ENCODE results near the gene LSMEM2.
A peak's percentile ranks its signal among the peaks of the same experiment; 100 is the strongest.
"Not testable (repeated sequence)": the region's sequence is repeated elsewhere in the genome, so short reads cannot be mapped to it uniquely, and the experiment has no call there.

The LSMEM2 gene

DNA sequence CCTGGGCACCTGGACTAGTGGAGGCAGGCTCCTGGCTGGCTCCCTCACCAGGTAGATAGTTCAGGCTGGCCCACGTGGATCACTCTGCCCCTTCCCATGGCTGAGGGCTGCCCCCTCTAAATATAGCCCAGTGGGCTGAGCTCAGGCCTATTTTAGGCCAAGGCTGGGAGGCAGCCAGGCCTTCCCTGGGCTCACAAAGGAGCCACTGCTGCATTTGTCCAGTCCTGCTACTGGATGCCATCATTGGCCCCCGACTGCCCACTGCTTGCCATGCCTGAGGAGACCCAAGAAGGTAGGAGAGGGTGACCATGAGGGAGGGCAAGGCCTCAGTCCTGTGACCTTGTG is at the start of gene LSMEM2:
Gene LSMEM2, plus strand, starts transcription at position 208 of the 345 bp plus-strand sequence. Its CDS starts 27 bp downstream, at position 235.
- no peak for DNase-seq

DNA sequence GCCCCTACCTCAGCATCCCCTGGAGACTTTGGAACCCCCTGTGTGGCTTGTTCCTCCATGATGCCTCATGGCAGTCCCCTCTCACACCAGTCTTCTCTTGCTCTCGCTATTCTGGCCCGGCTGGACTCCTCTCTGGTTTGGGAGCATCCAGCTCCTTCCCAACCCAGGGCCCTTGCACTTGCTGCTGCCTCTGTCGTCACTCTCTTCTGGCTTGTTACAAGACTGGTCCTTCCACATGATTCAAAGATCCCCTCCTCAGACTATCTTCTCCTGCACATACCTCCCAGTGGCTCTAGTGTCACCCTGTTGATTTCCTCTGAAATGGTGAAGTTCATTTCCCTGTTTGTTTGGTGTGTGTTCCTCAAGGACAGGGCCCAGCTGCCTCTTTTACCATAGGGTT is 49.4 kb upstream of the LSMEM2 start:
- DNase-seq = no peak

DNA sequence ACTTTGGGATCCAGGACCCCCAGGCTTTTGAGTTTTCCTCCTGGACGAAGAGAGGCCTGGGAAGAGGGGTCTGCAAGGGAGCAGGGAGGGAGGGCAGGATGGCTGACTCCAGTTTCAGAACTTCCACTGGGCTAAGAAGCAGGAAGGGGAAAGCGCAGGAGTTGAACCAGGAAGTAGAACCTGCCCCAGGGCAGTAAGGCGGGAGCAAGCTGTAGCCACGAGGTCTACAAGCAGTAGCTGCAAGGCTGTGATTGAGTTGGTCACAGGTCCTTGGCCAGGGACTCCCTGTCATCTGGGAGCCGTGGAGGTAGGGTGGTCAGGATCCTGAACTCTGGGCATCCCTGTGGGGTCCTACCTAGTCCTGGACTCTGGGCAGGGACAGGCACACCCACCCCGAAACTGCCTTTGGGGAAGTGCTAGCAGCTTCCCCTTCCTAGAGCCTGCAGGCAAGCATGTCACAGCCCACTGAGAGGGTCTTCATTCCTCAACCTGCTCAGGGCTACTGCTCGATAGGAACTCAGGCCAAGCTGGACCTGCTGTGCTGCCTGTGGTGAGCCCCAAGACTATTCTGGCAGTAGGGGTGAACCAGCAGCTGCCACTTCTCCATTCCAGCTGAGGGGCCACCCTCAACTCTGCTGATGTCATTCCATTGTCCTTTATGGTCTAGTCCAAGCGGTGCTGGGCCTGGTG is 48.6 kb upstream of the LSMEM2 start:
- DNase-seq = no peak

DNA sequence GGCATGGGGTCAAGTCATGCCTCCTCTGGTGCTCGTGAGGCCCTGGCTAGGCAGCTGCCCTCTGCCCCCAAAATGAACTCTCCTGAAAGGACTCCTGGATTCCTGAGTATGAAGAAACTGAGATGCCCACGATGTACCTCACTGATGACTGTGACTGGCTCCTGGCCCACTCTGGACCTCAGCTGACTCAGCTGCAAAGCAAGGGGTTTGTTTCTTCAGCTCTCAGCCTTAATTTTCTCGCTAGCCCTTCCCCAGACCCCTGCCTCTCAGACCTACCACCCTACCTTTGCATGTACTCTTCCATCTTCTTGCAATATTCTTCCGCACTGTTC is 48.1 kb upstream of the LSMEM2 start:
- DNase-seq = no peak

DNA sequence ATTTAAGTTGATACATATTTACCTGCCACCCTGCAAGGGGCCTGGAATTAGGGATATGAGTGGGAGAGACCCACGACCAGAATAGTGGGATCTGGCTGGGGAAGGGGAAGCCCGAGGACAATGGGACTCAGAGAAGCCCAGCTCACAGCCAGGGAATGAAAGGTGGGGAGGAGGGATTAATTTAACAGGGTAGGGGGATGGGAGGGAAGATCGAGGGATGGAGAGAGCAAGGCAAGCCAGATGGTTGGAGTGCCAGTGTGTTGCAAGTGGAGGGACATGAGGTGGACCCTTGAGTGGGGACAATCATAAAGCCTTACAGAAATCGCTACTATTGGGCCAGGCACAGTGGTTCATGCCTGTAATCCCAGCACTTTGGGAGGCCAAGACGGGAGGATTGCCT is 47.3 kb upstream of the LSMEM2 start:
- no peak for DNase-seq

DNA sequence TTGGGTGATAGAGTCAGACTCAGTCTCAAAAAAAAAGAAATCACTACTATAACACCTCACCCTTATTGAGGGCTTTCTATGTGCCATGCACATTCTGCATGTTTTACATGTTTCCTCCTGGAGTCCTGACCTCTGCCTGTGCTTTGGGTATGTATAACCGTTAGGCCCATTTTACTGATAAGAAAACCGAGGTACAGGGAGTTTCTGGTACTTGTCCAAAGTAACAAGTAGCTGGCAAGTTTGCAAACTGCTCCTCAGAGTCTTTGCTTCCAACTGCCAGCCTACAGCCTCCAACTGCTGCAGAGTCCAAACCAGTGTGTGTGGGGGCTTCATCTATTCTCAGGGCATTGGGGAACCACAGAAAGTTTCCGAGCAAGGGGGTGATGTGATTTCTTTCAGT is 46.6 kb upstream of the LSMEM2 start:
- DNase-seq = no peak

DNA sequence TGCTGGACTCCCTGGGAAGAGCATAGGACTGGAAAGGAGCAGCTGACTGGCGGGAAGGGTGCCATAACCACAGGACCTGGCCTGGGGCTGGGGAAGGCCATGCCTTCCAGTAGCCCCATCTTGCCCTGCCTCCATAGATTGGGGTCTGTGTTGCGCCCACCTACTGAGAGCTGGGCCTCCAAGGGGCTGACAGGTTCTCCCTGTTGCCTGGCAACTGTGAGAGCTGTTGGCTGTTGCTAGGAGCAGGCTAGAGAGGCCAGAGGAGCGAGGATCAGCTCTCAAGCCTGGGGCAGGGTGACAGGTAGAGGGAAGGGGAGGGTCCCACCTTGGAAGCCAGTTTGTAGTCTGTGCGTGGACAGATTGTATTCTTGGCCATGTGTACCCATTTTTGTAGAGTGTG is 45.7 kb upstream of the LSMEM2 start:
- DNase-seq = no peak

DNA sequence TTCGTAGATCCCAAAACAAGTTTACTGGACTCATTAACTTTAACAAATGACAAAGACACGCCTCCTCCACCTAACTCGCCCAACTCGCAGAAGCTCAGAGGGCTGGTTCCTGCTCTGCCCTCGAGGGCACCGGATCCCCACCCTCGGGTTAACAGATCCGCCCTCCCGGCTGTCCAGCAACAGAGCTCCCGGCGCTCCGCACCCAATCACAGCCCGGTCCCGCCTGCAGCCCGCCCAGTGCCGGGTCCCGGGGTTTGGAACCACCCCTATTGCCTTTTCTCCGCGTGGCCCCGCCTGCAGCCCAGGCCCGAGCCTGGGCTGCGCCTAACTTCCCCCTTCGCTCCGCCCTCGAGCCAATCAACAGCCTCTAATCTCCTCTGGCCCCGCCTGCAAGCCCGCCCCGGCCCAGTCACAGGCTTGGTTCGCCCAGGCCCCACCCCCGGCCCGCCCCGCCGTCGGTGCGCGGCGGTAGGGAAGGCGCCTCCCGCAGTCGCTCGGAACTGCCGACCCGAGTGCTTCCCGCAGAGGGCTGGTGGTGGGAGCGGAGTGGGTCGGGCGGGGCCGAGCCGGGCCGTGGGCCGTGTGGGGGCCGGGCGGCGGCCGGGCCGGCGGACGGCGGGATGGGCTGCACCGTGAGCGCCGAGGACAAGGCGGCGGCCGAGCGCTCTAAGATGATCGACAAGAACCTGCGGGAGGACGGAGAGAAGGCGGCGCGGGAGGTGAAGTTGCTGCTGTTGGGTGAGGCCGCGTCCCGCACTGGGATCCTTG is 43.0 kb upstream of the LSMEM2 start, which contains the start of gene GNAI2:
Gene GNAI2, plus strand, starts transcription at position 489 of the 768 bp plus-strand sequence. Its CDS starts 132 bp downstream, at position 621.
- DNase-seq = peak; percentile 100

DNA sequence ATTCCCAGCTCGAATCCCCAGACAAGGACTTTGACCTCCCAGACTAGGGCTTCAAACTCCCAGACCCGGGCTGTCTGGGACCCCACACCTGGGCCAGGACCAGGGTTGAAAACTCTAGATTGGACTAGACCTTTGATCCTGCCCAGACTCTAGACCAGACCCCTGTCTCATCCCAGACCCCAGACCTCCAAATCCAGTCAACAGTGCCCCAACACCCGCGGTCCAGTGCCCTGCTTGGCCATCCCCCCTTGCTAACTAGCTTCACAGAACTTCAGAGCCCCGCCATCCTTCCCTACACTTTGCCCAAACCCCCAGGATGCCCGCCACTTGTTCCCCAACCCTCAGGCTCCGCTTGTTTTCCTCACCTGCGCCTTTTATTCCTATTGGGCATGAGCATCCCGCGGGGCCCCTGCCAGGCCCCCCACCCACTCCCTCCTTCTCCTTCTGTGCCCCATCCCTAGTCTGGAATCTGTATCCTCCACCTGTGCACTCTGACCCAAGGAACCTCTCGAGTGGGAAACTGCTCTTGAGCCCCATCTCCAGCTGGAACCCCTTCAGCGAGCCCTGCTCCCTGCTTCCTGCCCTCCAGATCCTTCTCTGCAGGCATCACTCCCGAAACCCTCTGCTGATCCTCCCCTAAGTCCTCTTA is 42.3 kb upstream of the LSMEM2 start:
- no peak for DNase-seq

DNA sequence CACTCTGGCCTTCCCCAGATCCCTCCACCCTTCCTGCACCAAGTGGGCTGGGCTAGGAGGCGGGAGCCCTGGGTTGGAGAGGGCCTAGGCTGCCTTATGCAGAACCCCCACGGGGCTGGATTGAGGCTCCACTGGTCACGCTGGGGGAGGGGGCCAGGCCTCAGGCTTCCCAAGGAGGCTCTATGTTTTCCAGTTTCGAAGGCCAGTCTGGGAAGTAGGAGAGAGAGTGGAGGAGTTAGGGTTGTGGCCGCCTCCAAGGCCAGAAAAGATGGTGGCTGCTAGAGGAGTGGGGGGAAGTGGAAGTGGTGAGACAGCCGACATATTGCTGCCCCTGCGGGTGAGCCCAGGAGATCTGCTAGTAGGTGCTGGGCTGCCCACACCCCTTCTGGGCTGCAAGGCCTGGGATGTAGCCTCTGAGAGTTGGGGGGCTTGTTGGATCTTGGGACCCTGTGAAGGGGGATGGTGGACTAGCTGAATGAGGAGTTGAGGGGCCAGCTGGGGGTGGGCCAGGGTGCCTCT is 41.7 kb upstream of the LSMEM2 start:
- peak; percentile 76 for DNase-seq

DNA sequence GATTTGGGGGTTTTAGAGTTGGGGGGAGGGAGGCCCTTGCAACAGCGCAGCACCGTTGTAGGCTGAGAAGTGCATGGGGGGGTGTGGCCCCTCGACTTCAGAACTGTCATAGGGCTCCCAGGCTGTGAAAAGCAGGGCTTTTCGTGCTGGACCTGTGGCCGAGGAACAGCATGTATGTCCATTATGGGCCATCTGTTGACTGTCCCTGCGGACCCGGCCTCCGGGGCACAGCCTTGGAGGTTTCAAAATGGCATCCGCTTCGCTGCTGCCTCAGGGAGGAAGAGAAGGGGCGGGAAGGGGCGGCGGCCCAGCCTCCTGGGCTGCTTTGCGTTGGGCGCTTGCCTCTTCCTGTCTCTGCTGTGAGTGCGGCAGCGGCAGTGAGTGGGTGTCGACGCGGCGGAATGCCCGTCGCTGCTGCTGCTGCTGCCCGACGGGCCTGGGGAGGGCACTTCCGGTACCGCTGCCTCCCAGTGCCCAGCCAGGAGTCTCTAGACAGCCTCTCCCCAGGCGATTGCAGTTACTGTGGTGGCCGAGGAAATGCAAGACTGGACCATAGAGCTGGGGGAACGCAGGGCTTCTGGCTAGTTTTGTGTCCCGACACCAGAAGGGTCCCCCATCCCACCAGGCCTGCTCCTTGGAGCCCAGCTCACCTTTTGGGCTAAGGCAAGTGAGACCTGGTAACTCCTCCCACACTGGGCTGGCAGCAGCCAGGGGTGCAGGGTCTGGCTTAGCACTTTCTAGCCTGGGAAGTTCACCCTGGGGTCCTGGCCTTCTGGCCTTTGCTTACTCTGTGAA is 40.9 kb upstream of the LSMEM2 start:
- peak; percentile 95 for DNase-seq

DNA sequence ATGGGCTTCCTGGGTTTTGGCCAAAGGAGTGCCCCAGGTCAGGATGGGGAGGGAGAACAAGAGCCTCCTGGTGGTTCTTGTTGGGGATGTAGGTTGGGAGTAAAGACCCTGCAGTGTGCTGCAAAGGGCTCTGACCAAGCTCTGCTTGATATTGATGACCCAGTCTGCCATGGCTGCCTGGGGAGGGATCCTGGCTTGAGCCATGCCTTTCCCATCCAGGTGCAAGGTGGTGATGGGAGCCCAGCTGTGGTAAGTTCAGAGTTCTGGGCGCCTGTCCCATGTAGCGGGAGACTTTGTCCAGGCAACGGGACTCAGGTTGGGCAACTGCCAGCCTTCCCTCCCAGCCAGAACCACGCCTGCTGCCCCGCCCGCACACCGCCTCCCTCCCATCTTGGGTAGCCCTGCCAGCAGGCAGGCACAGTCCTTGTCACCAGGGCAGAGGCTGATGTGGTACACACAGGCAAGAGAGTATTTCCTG is 40.3 kb upstream of the LSMEM2 start:
- peak; percentile 79 for DNase-seq

DNA sequence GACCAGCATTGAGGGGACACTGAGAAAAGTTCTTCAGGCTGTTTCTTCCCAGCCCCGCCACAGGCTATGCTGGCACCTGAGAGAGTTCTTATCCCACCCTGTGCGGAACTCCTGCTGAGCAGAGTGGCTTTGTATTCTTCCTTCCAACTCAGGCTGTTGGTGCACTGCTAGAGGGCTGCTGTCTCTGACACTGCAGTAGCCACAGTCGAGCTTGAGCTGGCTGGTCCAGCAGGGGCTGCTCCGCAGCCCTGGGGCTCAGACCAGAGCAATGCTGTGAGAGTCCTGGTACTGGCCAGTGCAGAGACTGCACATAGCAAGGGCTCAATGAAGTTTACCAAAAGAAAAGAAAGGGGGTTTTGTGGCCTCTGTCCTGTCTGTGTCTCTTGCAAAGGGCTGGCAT is 39.2 kb upstream of the LSMEM2 start:
- DNase-seq = no peak

DNA sequence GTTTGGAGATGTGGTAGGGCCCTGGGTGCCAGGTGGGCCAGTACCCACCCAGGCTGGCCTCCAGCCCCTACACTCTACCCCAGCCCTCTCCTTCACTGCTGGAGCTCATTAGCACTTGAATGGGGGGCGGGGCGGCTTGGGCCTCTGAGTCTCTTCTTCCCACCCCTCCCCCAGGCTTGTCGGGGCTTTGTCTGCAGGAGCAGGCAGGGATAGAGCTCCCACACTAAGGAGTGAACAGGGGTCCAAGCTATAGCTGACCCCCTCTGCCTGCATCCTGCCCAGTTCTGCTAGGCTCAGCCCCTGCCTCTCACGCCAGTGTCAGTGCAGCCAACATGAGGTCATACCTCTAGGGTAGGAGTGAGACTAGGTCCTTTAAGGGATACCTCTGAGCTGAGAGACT is 37.7 kb upstream of the LSMEM2 start:
- DNase-seq = no peak

DNA sequence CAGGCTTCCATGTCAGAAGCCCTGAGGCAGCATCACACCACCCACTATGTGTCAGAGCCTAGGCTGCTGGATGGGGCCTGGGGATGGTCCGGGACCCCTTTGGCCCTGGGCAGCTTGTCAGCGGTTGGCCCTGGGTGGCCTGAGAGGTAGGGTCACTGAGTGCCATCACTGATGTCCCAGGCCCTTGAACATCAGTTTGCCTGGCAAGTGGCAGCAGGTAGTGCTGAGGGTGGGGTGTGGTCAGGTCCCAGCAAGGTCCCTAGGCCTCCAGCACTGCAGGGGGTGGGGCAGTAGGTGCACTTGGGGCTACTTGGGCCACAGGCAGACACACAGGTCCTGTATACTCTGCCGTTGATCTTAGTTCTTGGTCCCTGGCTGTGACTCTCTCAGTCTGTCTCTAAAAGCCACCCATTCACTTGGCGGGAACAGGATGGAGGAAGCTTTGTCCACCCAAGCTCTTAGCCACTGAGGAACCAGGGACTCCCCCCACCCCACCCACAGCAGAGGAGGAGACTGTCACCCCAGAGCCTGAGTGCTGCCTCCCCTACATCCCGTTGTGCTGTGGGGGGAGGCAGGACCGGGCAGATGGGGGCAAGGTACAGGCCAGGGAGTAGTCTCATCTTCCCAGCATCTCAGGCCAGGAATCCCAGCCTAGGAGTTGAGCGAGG is 37.0 kb upstream of the LSMEM2 start:
- no peak for DNase-seq

DNA sequence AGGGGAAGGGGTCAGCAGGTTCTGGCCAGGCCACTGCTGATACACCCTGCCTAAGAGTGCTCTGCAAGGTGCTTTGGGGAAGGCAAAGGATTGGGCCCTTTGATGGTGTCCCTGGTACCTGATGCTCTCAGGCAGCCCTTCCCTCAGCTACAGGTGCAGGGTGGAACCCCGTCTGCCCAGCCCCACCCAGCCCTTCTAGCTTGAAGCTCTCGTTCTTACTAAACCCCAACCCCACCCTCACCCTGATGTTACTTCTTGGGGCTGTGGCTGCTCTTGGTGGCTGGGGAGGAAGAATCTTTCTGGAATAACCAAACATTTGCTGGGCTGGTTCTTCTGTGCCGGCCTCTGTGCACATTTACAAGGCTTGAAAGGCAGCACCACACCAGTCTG is 36.5 kb upstream of the LSMEM2 start:
- DNase-seq = no peak

DNA sequence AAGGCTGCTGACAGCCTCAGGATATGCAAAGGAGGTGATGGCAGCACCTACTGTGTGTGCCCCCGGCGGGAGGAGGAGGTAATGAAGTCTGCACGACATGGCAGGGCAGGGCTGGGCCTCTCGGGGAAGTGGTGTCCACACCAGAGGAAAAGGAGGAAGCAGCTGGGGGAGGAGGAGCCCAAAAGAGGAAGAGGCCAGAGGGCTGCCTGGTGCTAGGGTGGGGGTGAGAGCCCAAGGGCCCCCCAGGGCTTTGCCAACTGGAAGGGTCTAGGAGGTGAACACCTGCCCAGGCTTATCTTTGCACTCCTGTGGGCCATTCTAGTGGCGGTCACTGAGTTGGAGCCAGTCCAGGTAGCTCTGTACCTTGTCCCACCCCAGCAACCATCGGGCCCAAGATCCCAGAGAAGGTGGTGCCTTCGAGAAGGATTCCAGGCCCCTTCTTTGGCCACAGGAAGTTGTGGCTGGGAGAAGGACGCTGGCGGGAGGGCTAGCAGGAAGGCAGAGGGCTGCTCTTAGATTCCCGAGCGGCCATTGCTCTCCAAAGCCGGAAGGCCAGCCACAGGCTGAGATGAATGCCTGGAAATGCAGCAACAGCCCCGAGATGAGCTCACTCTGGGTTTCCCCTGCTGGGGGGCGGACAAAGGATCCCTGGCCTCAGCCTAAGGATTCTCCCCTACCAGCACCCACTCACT is 35.9 kb upstream of the LSMEM2 start:
- DNase-seq = peak; percentile 81

DNA sequence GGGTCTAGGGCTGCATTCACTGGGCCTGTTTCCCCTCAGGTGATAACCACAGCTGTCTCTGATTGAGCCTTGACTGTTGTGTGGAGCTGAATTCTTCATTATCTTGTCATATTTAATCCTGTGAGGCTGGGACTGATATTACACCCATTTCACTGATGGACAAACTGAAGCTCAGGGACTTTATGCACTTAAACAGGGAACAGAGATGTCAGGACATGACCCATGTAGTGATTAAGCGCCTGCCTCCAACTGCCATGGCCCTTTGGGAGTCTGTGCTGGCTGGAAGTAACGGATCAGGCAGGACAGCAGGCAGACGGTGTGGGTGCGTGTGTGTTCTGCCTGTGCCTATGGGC is 35.4 kb upstream of the LSMEM2 start:
- no peak for DNase-seq

DNA sequence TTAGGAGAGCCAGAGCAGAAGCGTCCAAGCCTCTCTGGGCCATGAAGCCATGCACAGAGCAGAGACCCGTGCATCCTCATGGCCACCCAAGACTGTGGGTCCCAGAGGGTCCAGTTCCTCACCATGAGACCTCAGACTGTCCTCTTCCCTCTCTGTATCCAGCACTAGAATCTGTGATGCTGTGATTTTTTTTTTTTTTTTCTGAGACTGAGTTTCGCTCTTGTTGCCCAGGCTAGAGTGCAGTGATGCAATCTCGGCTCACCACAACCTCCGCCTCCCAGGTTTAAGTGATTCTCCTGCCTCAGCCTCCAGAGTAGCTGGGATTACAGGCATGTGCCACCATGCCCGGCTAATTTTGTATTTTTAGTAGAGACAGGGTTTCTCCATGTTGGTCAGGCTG is 34.1 kb upstream of the LSMEM2 start:
- not testable (repeated sequence) for DNase-seq

DNA sequence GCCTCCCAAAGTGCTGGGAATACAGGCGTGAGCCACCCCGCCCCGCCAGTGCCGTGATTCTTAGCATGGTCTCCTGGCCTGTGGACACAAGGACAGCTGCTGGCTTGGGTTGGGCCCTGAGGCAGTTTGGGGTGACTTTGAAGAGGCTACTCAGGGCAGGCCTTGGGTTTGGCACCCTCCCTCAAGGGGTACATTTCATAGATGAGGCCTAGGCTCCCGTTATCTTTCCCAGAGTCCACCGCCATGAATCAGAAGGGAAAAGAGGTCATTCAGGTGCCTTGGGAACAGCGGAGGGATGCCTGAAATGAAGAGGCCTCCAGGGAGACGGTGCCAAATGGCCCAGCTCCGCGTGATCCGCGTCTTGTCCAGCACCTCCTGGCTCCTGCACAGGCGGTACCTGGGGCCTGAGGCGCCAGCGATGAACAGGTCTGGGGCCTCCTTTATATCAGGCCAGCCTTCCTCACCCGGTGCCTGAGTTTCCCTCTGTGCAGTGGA is 33.6 kb upstream of the LSMEM2 start:
- no peak for DNase-seq

DNA sequence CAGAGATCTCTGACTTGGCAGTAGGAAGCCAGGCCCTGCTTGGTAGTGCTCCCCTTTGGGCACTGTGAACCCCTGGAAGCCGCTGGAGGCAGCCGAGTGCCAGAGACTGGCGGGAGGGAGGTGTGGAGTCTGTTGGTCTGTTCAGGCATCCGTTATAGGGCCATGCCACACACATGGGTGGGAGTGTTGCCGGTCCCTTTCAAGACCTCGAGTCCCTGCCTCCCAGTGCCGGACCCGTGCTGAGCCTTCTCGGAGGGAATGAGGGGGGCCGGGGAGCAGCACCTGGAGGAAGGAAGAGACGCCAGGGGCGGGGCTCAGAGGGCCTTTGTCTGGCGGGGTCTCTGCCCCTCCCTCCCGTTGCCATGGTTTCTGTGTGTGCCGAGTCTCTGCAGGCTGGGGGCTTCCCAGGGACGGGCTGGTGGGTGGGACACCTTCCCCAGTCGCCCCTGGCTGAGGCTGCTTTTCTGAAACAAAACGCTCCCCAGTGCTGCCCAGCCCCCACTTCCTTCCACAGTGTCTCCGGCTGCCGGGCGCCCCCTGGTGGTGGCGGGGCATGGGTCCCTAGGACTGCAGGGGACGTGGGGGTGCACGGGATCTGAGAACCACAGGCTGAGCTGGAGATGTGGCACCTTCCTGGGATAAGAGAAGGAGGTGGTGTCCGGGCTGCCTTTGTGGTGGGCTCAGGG is 32.9 kb upstream of the LSMEM2 start:
- DNase-seq = peak; percentile 98

Measured in activated effector memory CD4-positive, alpha-beta T cell treated with anti-CD3 and anti-CD28 coated beads, Interleukin-2, amount 50 U/mL, for 16 hours (primary cell).